ENCODE results near the gene COQ4. TPM values are rescaled to one million over a fixed set of nuclear protein-coding genes. Genes with fewer than 3 reads are reported as not detected.

COQ4 gene
- total and polyA plus RNA-seq, 3 donors from 2014 or later, result 50.9 to 65.0 (median 54.9) TPM

- WGBS, 2 donors, result 18 to 21% methylated on average over 15 to 16 of the region's 16 CpGs
- no peaks in the 10 kb centered on the region for H3K27me3 ChIP-seq
- intact Hi-C loops (cut with DNase I; ENCODE audit: low total_unique reads), result no loop called here
- no peak for DNase-seq
- peak overlapping the region; percentile 86 to 94 for H3K4me3 ChIP-seq
- no peak for TF ChIP-seq POLR2A (IDR thresholded peaks at IDR 0.05)
- no peak for TF ChIP-seq CTCF (IDR thresholded peaks at IDR 0.05)
- no peaks in the 10 kb centered on the region for H3K9me3 ChIP-seq
- peaks cover 6% of the 10 kb centered on the region for H3K4me1 ChIP-seq
- H3K27ac ChIP-seq, result peak overlapping the region in 1 of 2 donors; percentile 89
- no peaks in the 10 kb centered on the region for H3K36me3 ChIP-seq (ENCODE audit: low read depth, missing control alignments)
Measured at GRCh38 chr9:128323212-128323730, 632 bp downstream of the COQ4 start.

- H3K36me3 ChIP-seq (ENCODE audit: low read depth, missing control alignments), result no peaks in the 10 kb centered on the region
- intact Hi-C loops (cut with DNase I; ENCODE audit: low total_unique reads), result no loop called here
Measured at GRCh38 chr9:128323791-128324190, 1.2 kb downstream of the COQ4 start.

DNA sequence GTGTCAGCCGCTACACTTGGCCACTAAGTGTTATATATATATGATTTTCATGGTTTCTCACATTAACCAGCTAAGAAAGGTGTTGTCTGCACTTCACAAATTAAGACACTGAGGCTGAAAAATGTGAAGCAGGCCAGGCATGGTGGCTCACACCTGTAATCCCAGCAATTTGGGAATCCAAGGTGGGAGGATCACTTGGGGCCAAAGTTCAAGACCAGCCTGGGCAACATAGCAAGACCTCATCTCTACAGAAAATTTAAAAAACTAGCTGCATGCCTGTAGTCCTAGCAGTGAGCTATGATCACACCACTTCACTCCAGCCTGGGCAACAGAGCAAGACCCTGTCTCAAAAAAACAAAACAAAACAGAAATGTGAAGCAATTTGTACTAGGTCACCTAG lies 1.8 kb downstream of the COQ4 start:
- H3K4me3 ChIP-seq, result no peak overlapping the region
- H3K27me3 ChIP-seq, result no peaks in the 10 kb centered on the region
- H3K9me3 ChIP-seq, result no peaks in the 10 kb centered on the region
- no peaks in the 10 kb centered on the region for H3K36me3 ChIP-seq (ENCODE audit: low read depth, missing control alignments)
- intact Hi-C loops (cut with DNase I; ENCODE audit: low total_unique reads), result no loop called here
- H3K4me1 ChIP-seq, result peaks cover 6% of the 10 kb centered on the region
- 92 to 95% methylated on average over 1 of the region's 1 CpG for WGBS, 2 donors
- H3K27ac ChIP-seq, result no peak overlapping the region
- DNase-seq, result no peak
- no peak for TF ChIP-seq POLR2A (IDR thresholded peaks at IDR 0.05)
- no peak for TF ChIP-seq CTCF (IDR thresholded peaks at IDR 0.05)

More at GRCh38 chr9:128323791-128324190, 1.2 kb downstream of the COQ4 start:
- TF ChIP-seq POLR2A (IDR thresholded peaks at IDR 0.05), result no peak
- TF ChIP-seq CTCF (IDR thresholded peaks at IDR 0.05), result no peak
- Histone ChIP-seq H3K27ac (no peak overlapping the region), H3K9me3 (no peaks in the 10 kb centered on the region), H3K4me1 (peaks cover 6% of the 10 kb centered on the region), H3K27me3 (no peaks in the 10 kb centered on the region), H3K4me3 (peak overlapping the region in 1 of 2 donors; percentile 86)
- DNase-seq, result no peak
- WGBS, 2 donors, result 61 to 73% methylated on average over 11 to 12 of the region's 12 CpGs

DNA sequence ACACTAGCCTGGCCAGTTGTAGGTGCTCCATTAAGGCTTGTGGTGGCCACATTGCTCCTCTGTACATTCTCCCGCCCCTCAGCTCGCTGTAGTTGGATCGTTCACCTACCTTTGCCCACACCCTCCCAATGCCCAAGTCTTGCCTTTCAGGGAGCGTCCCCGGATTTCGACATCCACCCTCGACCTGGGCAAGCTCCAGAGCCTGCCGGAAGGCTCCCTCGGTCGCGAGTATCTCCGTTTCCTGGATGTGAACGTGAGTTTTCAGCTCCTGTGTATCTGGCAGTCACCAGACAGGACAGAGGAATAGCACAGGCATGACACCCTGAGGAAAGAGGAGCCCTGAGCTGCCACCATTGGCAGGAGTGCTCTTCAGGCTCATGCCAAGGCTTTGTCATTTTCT lies 3.0 kb downstream of the COQ4 start:
- no peaks in the 10 kb centered on the region for H3K36me3 ChIP-seq (ENCODE audit: low read depth, missing control alignments)
- TF ChIP-seq CTCF (IDR thresholded peaks at IDR 0.05) (no peak), POLR2A (IDR thresholded peaks at IDR 0.05) (no peak)
- WGBS, 2 donors, result 88 to 90% methylated on average over 13 of the region's 13 CpGs

DNA sequence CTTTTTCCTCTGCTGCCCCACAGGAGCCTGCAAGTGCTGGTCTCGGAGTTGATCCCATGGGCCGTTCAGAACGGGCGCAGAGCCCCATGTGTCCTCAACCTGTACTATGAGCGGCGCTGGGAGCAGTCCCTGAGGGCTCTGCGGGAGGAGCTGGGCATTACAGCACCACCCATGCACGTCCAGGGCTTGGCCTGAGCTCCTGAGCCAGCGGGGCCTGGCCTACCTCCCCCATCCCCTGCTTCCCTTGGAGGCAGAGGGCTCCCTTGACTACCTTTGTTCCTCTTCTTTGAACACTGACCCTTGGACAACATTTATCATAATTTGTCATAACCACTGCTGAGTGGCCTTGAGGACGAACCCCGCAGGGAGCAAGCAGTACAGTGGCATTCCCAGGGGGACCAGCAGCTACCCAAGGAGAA lies 10.8 kb downstream of the COQ4 start:
- WGBS, 2 donors, result 52 to 82% methylated on average over 6 to 11 of the region's 11 CpGs
- no peaks in the 10 kb centered on the region for H3K36me3 ChIP-seq (ENCODE audit: low read depth, missing control alignments)
- no peak for DNase-seq
- no peak overlapping the region for H3K27ac ChIP-seq
- no peaks in the 10 kb centered on the region for H3K9me3 ChIP-seq
- no peaks in the 10 kb centered on the region for H3K4me1 ChIP-seq
- no peaks in the 10 kb centered on the region for H3K27me3 ChIP-seq
- TF ChIP-seq CTCF (IDR thresholded peaks at IDR 0.05), result no peak
- no peak for TF ChIP-seq POLR2A (IDR thresholded peaks at IDR 0.05)
- H3K4me3 ChIP-seq, result no peak overlapping the region
- intact Hi-C loops (cut with DNase I; ENCODE audit: low total_unique reads), result no loop called here

More for the DNA sequence above, 3.0 kb downstream of the COQ4 start:
- H3K4me1 ChIP-seq, result peaks cover 6% of the 10 kb centered on the region
- no peak overlapping the region for H3K27ac ChIP-seq
- H3K27me3 ChIP-seq, result no peaks in the 10 kb centered on the region
- DNase-seq, result no peak
- H3K9me3 ChIP-seq, result no peaks in the 10 kb centered on the region
- intact Hi-C loops (cut with DNase I; ENCODE audit: low total_unique reads), result no loop called here
- no peak overlapping the region for H3K4me3 ChIP-seq
